Measurements from ENCODE around the gene ASIC3.

- TF ChIP-seq, protein P1, sequence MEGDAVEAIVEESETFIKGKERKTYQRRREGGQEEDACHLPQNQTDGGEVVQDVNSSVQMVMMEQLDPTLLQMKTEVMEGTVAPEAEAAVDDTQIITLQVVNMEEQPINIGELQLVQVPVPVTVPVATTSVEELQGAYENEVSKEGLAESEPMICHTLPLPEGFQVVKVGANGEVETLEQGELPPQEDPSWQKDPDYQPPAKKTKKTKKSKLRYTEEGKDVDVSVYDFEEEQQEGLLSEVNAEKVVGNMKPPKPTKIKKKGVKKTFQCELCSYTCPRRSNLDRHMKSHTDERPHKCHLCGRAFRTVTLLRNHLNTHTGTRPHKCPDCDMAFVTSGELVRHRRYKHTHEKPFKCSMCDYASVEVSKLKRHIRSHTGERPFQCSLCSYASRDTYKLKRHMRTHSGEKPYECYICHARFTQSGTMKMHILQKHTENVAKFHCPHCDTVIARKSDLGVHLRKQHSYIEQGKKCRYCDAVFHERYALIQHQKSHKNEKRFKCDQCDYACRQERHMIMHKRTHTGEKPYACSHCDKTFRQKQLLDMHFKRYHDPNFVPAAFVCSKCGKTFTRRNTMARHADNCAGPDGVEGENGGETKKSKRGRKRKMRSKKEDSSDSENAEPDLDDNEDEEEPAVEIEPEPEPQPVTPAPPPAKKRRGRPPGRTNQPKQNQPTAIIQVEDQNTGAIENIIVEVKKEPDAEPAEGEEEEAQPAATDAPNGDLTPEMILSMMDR (IDR thresholded peaks at IDR 0.05; ENCODE audit: poor library complexity) = no peak
- no peak for TF ChIP-seq EZH2 (IDR thresholded peaks at IDR 0.05; ENCODE audit: borderline replicate concordance)
Observed at GRCh38 chr7:151064993-151065392, 16.7 kb downstream of the ASIC3 start.
